IMR-90 (cell line): ENCODE measurements around the gene ZNF138. TPM values are rescaled to one million over a fixed set of nuclear protein-coding genes. Genes with fewer than 3 reads are reported as not detected.

Source experiments
- ATAC-seq: fragments of 200-7000 bp; cut with Tn5 transposase; 2 replicates; pipeline ENCODE4 v1.9.1; 2020; ENCODE audit warnings: low read depth, mild to moderate bottlenecking, moderate library complexity
- BruUV-seq: library from RNA; stranded (reverse); fragments of 400-500 nt; replicated peaks from 2 replicates; lab custom pipeline; 2021; lab: Mats Ljungman, UMichigan
- CTCF ChIA-PET: fragments of 300-600 bp; formaldehyde crosslinking; extraction: SDS; loops from one replicate; lab custom pipeline; 2021; ENCODE audit warnings: antibody characterized with exemption; lab: Yijun Ruan, JAX
- POLR2A ChIA-PET: fragments of 300-600 bp; sonication (Branson Sonifier 250); formaldehyde crosslinking; loops from one replicate; lab custom pipeline; 2022; ENCODE audit warnings: antibody characterized with exemption; ENCODE audit not compliant: unreplicated experiment; lab: Charles Lee
- DNase-seq: peaks from one replicate; pipeline ENCODE4 v3.0.0; 2013
- H2AFZ ChIP-seq: replicated peaks from 2 replicates; pipeline ENCODE3; 2013; ENCODE audit warnings: low read length, mild to moderate bottlenecking; ENCODE audit not compliant: poor library complexity
- H2AK5ac ChIP-seq: 2 replicates; pipeline ENCODE4 v1.6.1; 2013; ENCODE audit warnings: low read depth, low read length, inconsistent platforms
- H2AK9ac ChIP-seq: replicated peaks from 2 replicates; pipeline ENCODE3; 2013; ENCODE audit warnings: mild to moderate bottlenecking, low read depth, low read length, moderate library complexity; ENCODE audit not compliant: poor library complexity
- H2BK120ac ChIP-seq: 2 replicates; pipeline ENCODE4 v1.6.1; 2013; ENCODE audit warnings: low read depth, low read length, inconsistent platforms
- H2BK15ac ChIP-seq: 3 replicates; pipeline ENCODE4 v1.6.1; 2013; ENCODE audit warnings: low read depth, low read length, inconsistent platforms
- H2BK20ac ChIP-seq: 2 replicates; pipeline ENCODE4 v1.6.1; 2013; ENCODE audit warnings: low read depth, mild to moderate bottlenecking, inconsistent platforms, low read length, moderate library complexity
- H2BK5ac ChIP-seq: 2 replicates; pipeline ENCODE4 v1.6.1; 2013; ENCODE audit warnings: mild to moderate bottlenecking, low read depth, low read length, inconsistent platforms; ENCODE audit not compliant: poor library complexity, severe bottlenecking
- H3K14ac ChIP-seq: replicated peaks from 2 replicates; pipeline ENCODE4 v1.6.1; 2013; ENCODE audit warnings: low read depth, low read length, inconsistent platforms
- H3K18ac ChIP-seq: 2 replicates; pipeline ENCODE4 v1.6.1; 2013; ENCODE audit warnings: low read depth, low read length, control low read depth
- H3K23ac ChIP-seq: 2 replicates; pipeline ENCODE4 v1.6.1; 2013; ENCODE audit warnings: low read depth, low read length, inconsistent platforms
- H3K27ac ChIP-seq: 2 replicates; pipeline ENCODE4 v1.5.1; 2013; ENCODE audit warnings: mild to moderate bottlenecking, control low read depth, low read length; ENCODE audit not compliant: insufficient read depth
- H3K27me3 ChIP-seq: 2 replicates; pipeline ENCODE4 v1.6.1; 2013; ENCODE audit warnings: low read length; ENCODE audit not compliant: control insufficient read depth, insufficient read depth
- H3K36me3 ChIP-seq: 2 replicates; pipeline ENCODE4 v1.6.1; 2013; ENCODE audit warnings: low read length, mixed read lengths; ENCODE audit not compliant: control insufficient read depth, insufficient read depth
- H3K4ac ChIP-seq: 2 replicates; pipeline ENCODE4 v1.6.1; 2013; ENCODE audit warnings: low read depth, low read length, inconsistent platforms
- H3K4me1 ChIP-seq: 2 replicates; pipeline ENCODE4 v1.6.1; 2013; ENCODE audit warnings: low read length, mixed read lengths; ENCODE audit not compliant: control insufficient read depth, insufficient read depth
- H3K4me2 ChIP-seq: 2 replicates; pipeline ENCODE4 v1.6.1; 2013; ENCODE audit warnings: low read depth, mild to moderate bottlenecking, control low read depth, low read length, moderate library complexity
- H3K4me3 ChIP-seq: 2 replicates; pipeline ENCODE4 v1.5.1; 2013; ENCODE audit warnings: low read depth, mild to moderate bottlenecking, control low read depth, low read length, moderate library complexity; ENCODE audit not compliant: insufficient read depth
- H3K56ac ChIP-seq: 2 replicates; pipeline ENCODE4 v1.6.1; 2013; ENCODE audit warnings: low read length, inconsistent platforms; ENCODE audit not compliant: insufficient read depth; ENCODE audit errors: extremely low read depth
- H3K79me1 ChIP-seq, 2 experiments: 2 replicates each; pipeline ENCODE4 v1.6.1; 2013; ENCODE audit warnings: low read length in 2 of 2, inconsistent platforms in 1 of 2, low read depth in 1 of 2
- H3K9ac ChIP-seq: 2 replicates; pipeline ENCODE4 v1.6.1; 2013; ENCODE audit warnings: low read depth, low read length, control low read depth
- H3K9me1 ChIP-seq: 2 replicates; pipeline ENCODE4 v1.6.1; 2013; ENCODE audit warnings: low read length, inconsistent platforms; ENCODE audit not compliant: insufficient read depth
- H3K9me3 ChIP-seq: 2 replicates; pipeline ENCODE4 v1.6.1; 2013; ENCODE audit warnings: low read length; ENCODE audit not compliant: control insufficient read depth, insufficient read depth
- H4K20me1 ChIP-seq: 2 replicates; pipeline ENCODE4 v1.6.1; 2013; ENCODE audit warnings: low read length, inconsistent platforms; ENCODE audit not compliant: insufficient read depth
- H4K5ac ChIP-seq: 2 replicates; pipeline ENCODE4 v1.6.1; 2013; ENCODE audit warnings: mild to moderate bottlenecking, low read depth, low read length, control low read depth
- H4K8ac ChIP-seq, 2 experiments: 2 replicates each; pipeline ENCODE4 v1.6.1; 2013; ENCODE audit warnings: low read depth in 2 of 2, low read length in 2 of 2, control low read depth in 1 of 2, inconsistent platforms in 1 of 2
- H4K91ac ChIP-seq: 2 replicates; pipeline ENCODE4 v1.6.1; 2013; ENCODE audit warnings: low read depth, low read length, inconsistent platforms; ENCODE audit not compliant: insufficient read depth
- BHLHE40 ChIP-seq: fragments of 150-350 bp; IDR thresholded peaks from 2 replicates; pipeline ENCODE4 v1.6.1; 2016; ENCODE audit warnings: mild to moderate bottlenecking, low read depth, low read length
- CHD1 ChIP-seq: IDR thresholded peaks from 2 replicates; pipeline ENCODE4 v1.6.1; 2012; ENCODE audit warnings: low read depth, low read length, improper control_type of control experiment
- dilution Hi-C: fragments of 300-500 bp; cut with HindIII; formaldehyde crosslinking; loops from one replicate; pipeline ENCODE4 v1.14.3; 2018; ENCODE audit warnings: low sequenced_read_pairs; ENCODE audit not compliant: unreplicated experiment
- in situ Hi-C: fragments of 300-500 bp; cut with MboI; formaldehyde crosslinking; loops from 3 replicates; pipeline ENCODE4 v1.14.3; 2019; ENCODE audit warnings: low sequenced_read_pairs, inconsistent platforms, mixed read lengths
- intact Hi-C: fragments of 100-400 bp; cut with micrococcal nuclease; formaldehyde crosslinking; loops from 2 replicates; pipeline ENCODE4 v1.10.0; 2022
- polyA plus RNA-seq, 3 experiments: library from polyadenylated mRNA; depleted of rRNA; stranded (reverse); fragments of >200 nt; gene quantifications; 2 replicates each; pipeline ENCODE4 v1.2.3, GENCODE V29; 2012; ENCODE audit warnings: low replicate concordance in 1 of 3
- total RNA-seq: library from RNA; depleted of rRNA; stranded (reverse); fragments of >200 nt; gene quantifications from 2 replicates; pipeline ENCODE4 v1.2.3, GENCODE V29; 2012

The ZNF138 gene
- total and polyA plus RNA-seq, 2 of the 4 experiments (the other 2 are of a cell fraction) = 3.2 to 3.6 TPM

- no peak overlapping the region for H2AK9ac ChIP-seq
- ChIA-PET POLR2A (no interaction called here), CTCF (no interaction called here)
- H4K8ac ChIP-seq = no peak overlapping the region
- no peak overlapping the region for H2BK20ac ChIP-seq
- no TSS peak for BruUV-seq
- H4K91ac ChIP-seq = no peak overlapping the region
- peaks cover 0 to 6% of the 10 kb centered on the region in 2 experiments; a peak in 2 of 4 replicates for H3K79me1 ChIP-seq
- H4K20me1 ChIP-seq = no peaks in the 10 kb centered on the region
- dilution Hi-C loops (no loop called here), in situ Hi-C loops (no loop called here), intact Hi-C loops (no loop called here)
- no peak overlapping the region for H3K4me3 ChIP-seq
- ATAC-seq (no peak), DNase-seq (no peak)
- H3K27ac ChIP-seq = no peak overlapping the region
- H3K4ac ChIP-seq = no peak overlapping the region
- H3K9ac ChIP-seq = no peak overlapping the region
- no peaks in the 10 kb centered on the region for H3K9me3 ChIP-seq
- no peak overlapping the region for H2BK120ac ChIP-seq
- H3K23ac ChIP-seq = no peak overlapping the region
- peaks cover 3% of the 10 kb centered on the region; the same call in 1 of the 2 replicates for H3K36me3 ChIP-seq
- H3K9me1 ChIP-seq = no peaks in the 10 kb centered on the region
- H2BK15ac ChIP-seq = no peak overlapping the region
- H3K4me2 ChIP-seq = no peak overlapping the region
- no peak overlapping the region for H2AK5ac ChIP-seq
- H3K18ac ChIP-seq = no peak overlapping the region
- TF ChIP-seq BHLHE40 (no peak), CHD1 (no peak)
- H3K27me3 ChIP-seq = no peaks in the 10 kb centered on the region
- H2AFZ ChIP-seq = no peak overlapping the region
- H3K14ac ChIP-seq = no peak overlapping the region
- H3K56ac ChIP-seq = no peak overlapping the region
- no peak overlapping the region for H2BK5ac ChIP-seq
- H3K4me1 ChIP-seq = no peaks in the 10 kb centered on the region
- H4K5ac ChIP-seq = no peak overlapping the region
Observed at GRCh38 chr7:64811767-64812166, 17.5 kb downstream of the ZNF138 start.
